Brain microvascular endothelial cell (primary cell): ENCODE results near the gene COX7A2L.

ENCODE experiments used
- DNase-seq: peaks from one replicate; pipeline ENCODE4 v3.0.0-alpha.2; 2020
- H3K27ac ChIP-seq: fragments of 250-450 bp; sonication (Bioruptor Pico); 2 replicates; pipeline ENCODE4 v1.5.1; 2020; ENCODE audit warnings: mild to moderate bottlenecking, moderate library complexity
- H3K27me3 ChIP-seq: fragments of 250-450 bp; sonication (Bioruptor Pico); replicated peaks from 2 replicates; pipeline ENCODE4 v1.5.1; 2020; ENCODE audit warnings: mild to moderate bottlenecking
- H3K36me3 ChIP-seq: fragments of 250-450 bp; sonication (Bioruptor Pico); replicated peaks from 2 replicates; pipeline ENCODE4 v1.5.1; 2020; ENCODE audit warnings: mild to moderate bottlenecking
- H3K4me3 ChIP-seq: 2 replicates; pipeline ENCODE4 v1.5.1; 2011; ENCODE audit warnings: low read depth, mild to moderate bottlenecking, control low read depth, low read length, moderate library complexity
- CTCF ChIP-seq: IDR thresholded peaks from 2 replicates; pipeline ENCODE4 v1.5.1; 2011; ENCODE audit warnings: low read depth, mild to moderate bottlenecking, moderate library complexity, low read length, control low read depth, inconsistent platforms; ENCODE audit errors: missing control alignments
- in situ Hi-C: cut with HindIII; loops from 2 replicates; pipeline ENCODE4 v1.10.0; 2017; ENCODE audit warnings: low sequenced_read_pairs, low pct_ligation_motif_present

Gene COX7A2L

GRCh38 chr2:42310007-42310515, 51.0 kb downstream of the COX7A2L start:
- in situ Hi-C loops, result loop anchor here (25.0 kb wide), 1 partner anchor 198 kb away; no protein-coding TSS in a partner anchor
- TF ChIP-seq CTCF, result no peak
- Histone ChIP-seq H3K27ac (no peak overlapping the region), H3K27me3 (no peaks in the 10 kb centered on the region), H3K36me3 (no peaks in the 10 kb centered on the region), H3K4me3 (no peak overlapping the region)
- DNase-seq, result no peak

GRCh38 chr2:42309366-42309765, 51.7 kb downstream of the COX7A2L start:
- TF ChIP-seq CTCF, result no peak
- Histone ChIP-seq H3K27me3 (no peaks in the 10 kb centered on the region), H3K4me3 (no peak overlapping the region), H3K36me3 (peaks cover 3% of the 10 kb centered on the region), H3K27ac (no peak overlapping the region)
- DNase-seq, result no peak
- in situ Hi-C loops, result loop anchor here (25.0 kb wide), 1 partner anchor 197 kb away; no protein-coding TSS in a partner anchor

GRCh38 chr2:42307180-42307579, 53.8 kb downstream of the COX7A2L start:
- no peak for DNase-seq

GRCh38 chr2:42304059-42304713, 56.8 kb downstream of the COX7A2L start:
- Histone ChIP-seq H3K36me3 (peaks cover 19% of the 10 kb centered on the region), H3K27ac (no peak overlapping the region), H3K4me3 (no peak overlapping the region), H3K27me3 (no peaks in the 10 kb centered on the region)
- in situ Hi-C loops, result loop anchor here (25.0 kb wide), 1 partner anchor 192 kb away; no protein-coding TSS in a partner anchor
- no peak for TF ChIP-seq CTCF
- no peak for DNase-seq

More at GRCh38 chr2:42307180-42307579, 53.8 kb downstream of the COX7A2L start:
- no peak overlapping the region for H3K27ac ChIP-seq
- H3K36me3 ChIP-seq, result peaks cover 17% of the 10 kb centered on the region
- in situ Hi-C loops, result loop anchor here (25.0 kb wide), 1 partner anchor 195 kb away; no protein-coding TSS in a partner anchor
- no peak overlapping the region for H3K4me3 ChIP-seq
- no peak for TF ChIP-seq CTCF
- no peaks in the 10 kb centered on the region for H3K27me3 ChIP-seq

- H3K27ac ChIP-seq, result no peak overlapping the region
- H3K4me3 ChIP-seq, result no peak overlapping the region
- H3K27me3 ChIP-seq, result no peaks in the 10 kb centered on the region
- DNase-seq, result no peak
- TF ChIP-seq CTCF, result no peak
- peaks cover 19% of the 10 kb centered on the region for H3K36me3 ChIP-seq
- in situ Hi-C loops, result loop anchor here (25.0 kb wide), 1 partner anchor 191 kb away; no protein-coding TSS in a partner anchor
Measured at GRCh38 chr2:42303252-42303651, 57.8 kb downstream of the COX7A2L start.
